ENCODE data around the gene NECAB3.

DNA sequence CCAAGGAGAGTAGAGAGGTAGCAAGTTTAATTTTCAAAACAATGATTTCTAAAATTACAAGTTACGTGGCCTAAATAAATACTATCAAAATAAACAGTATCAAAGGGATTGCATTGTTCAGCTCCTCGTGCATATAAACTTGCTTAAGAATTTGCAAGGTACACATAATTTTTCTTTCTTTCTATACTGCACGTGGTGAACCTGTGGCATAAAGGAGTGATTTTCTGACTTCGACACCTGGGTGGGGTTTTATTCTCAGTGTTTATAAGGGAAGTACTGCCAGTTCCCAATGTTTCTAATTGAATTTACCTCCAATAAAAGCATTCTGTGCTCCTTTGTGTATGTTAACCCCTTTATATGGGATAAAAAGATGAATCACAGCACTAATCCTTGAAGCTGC lies 62.2 kb downstream of the NECAB3 start:
- TF ChIP-seq, protein P1, sequence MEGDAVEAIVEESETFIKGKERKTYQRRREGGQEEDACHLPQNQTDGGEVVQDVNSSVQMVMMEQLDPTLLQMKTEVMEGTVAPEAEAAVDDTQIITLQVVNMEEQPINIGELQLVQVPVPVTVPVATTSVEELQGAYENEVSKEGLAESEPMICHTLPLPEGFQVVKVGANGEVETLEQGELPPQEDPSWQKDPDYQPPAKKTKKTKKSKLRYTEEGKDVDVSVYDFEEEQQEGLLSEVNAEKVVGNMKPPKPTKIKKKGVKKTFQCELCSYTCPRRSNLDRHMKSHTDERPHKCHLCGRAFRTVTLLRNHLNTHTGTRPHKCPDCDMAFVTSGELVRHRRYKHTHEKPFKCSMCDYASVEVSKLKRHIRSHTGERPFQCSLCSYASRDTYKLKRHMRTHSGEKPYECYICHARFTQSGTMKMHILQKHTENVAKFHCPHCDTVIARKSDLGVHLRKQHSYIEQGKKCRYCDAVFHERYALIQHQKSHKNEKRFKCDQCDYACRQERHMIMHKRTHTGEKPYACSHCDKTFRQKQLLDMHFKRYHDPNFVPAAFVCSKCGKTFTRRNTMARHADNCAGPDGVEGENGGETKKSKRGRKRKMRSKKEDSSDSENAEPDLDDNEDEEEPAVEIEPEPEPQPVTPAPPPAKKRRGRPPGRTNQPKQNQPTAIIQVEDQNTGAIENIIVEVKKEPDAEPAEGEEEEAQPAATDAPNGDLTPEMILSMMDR (IDR thresholded peaks at IDR 0.05) = no peak
- TF ChIP-seq POLR2AphosphoS5 (IDR thresholded peaks at IDR 0.05) (no peak), POLR2A (IDR thresholded peaks at IDR 0.05) (no peak)
